Muscle layer of duodenum (tissue), 2 donors: Measurements from ENCODE around the gene KAT2A.
"Not testable (repeated sequence)": the region's sequence is repeated elsewhere in the genome, so short reads cannot be mapped to it uniquely, and the experiment has no call there.

Source experiments
- H3K27ac ChIP-seq: one replicate; pipeline ENCODE4 v1.7.0; 2013; ENCODE audit warnings: mild to moderate bottlenecking, low read length
- H3K27me3 ChIP-seq: one replicate; pipeline ENCODE4 v1.7.0; 2013; ENCODE audit warnings: low read depth, mild to moderate bottlenecking, control low read depth, low read length
- H3K36me3 ChIP-seq, 2 donors: one replicate each; pipeline ENCODE4 v1.7.0; 2013; ENCODE audit warnings: low read length in 2 of 2, control low read depth in 1 of 2, mild to moderate bottlenecking in 1 of 2; ENCODE audit not compliant: insufficient read depth in 2 of 2, control insufficient read depth in 1 of 2
- H3K4me1 ChIP-seq, 2 donors: one replicate each; pipeline ENCODE4 v1.7.0; 2013; ENCODE audit warnings: low read length in 2 of 2, mild to moderate bottlenecking in 2 of 2, control low read depth in 1 of 2, moderate library complexity in 1 of 2; ENCODE audit not compliant: insufficient read depth in 2 of 2, control insufficient read depth in 1 of 2
- H3K4me3 ChIP-seq, 2 donors: one replicate each; pipeline ENCODE4 v1.7.0; 2013; ENCODE audit warnings: low read length in 2 of 2, low read depth in 1 of 2, mild to moderate bottlenecking in 1 of 2
- H3K9me3 ChIP-seq, 2 donors: one replicate each; pipeline ENCODE4 v1.7.0; 2013; ENCODE audit warnings: low read length in 2 of 2, control low read depth in 1 of 2, mild to moderate bottlenecking in 1 of 2; ENCODE audit not compliant: control insufficient read depth in 1 of 2
- donor health status: healthy.

Gene KAT2A

GRCh38 chr17:42153919-42154742, 33.0 kb upstream of the KAT2A start:
- Histone ChIP-seq H3K9me3 (no peaks in the 10 kb centered on the region), H3K27ac (peak overlapping the region; percentile 94), H3K4me3 (peak overlapping the region; percentile 99 to 100), H3K4me1 (peaks cover 10 to 25% of the 10 kb centered on the region in 2 donors), H3K36me3 (peaks cover 0 to 3% of the 10 kb centered on the region in 2 donors), H3K27me3 (no peaks in the 10 kb centered on the region)

GRCh38 chr17:42146911-42147607, 25.9 kb upstream of the KAT2A start:
- Histone ChIP-seq H3K36me3 (peaks cover 0 to 15% of the 10 kb centered on the region in 2 donors), H3K27ac (no peak overlapping the region), H3K9me3 (no peaks in the 10 kb centered on the region), H3K4me1 (peaks cover 0 to 12% of the 10 kb centered on the region in 2 donors), H3K4me3 (no peak overlapping the region), H3K27me3 (no peaks in the 10 kb centered on the region)

GRCh38 chr17:42143138-42143537, 22.0 kb upstream of the KAT2A start:
- Histone ChIP-seq H3K4me1 (peaks cover 11 to 23% of the 10 kb centered on the region in 2 donors), H3K36me3 (peaks cover 5 to 11% of the 10 kb centered on the region in 2 donors)
- H3K4me3 ChIP-seq, H3K9me3 ChIP-seq, H3K27ac ChIP-seq, H3K27me3 ChIP-seq: not testable (repeated sequence)

- Histone ChIP-seq H3K27ac (no peak overlapping the region), H3K4me3 (no peak overlapping the region), H3K27me3 (no peaks in the 10 kb centered on the region), H3K36me3 (peaks cover 5 to 11% of the 10 kb centered on the region in 2 donors), H3K9me3 (no peaks in the 10 kb centered on the region), H3K4me1 (peaks cover 14 to 27% of the 10 kb centered on the region in 2 donors)
These were observed 21.3 kb upstream of the KAT2A start for GRCh38 chr17:42142371-42142896.

- no peaks in the 10 kb centered on the region for H3K27me3 ChIP-seq
- H3K4me1 ChIP-seq = peaks cover 14 to 33% of the 10 kb centered on the region in 2 donors
- no peaks in the 10 kb centered on the region for H3K9me3 ChIP-seq
- H3K27ac ChIP-seq = no peak overlapping the region
- H3K4me3 ChIP-seq = no peak overlapping the region
- H3K36me3 ChIP-seq = peaks cover 5 to 8% of the 10 kb centered on the region in 2 donors
These were observed 20.2 kb upstream of the KAT2A start for GRCh38 chr17:42141382-42141781.

GRCh38 chr17:42140690-42141089, 19.5 kb upstream of the KAT2A start:
- peaks cover 15 to 40% of the 10 kb centered on the region in 2 donors for H3K4me1 ChIP-seq
- H3K27ac ChIP-seq, H3K4me3 ChIP-seq, H3K36me3 ChIP-seq, H3K9me3 ChIP-seq, H3K27me3 ChIP-seq: not testable (repeated sequence)

GRCh38 chr17:42138749-42139492, 17.8 kb upstream of the KAT2A start:
- H3K27me3 ChIP-seq = no peaks in the 10 kb centered on the region
- H3K36me3 ChIP-seq = peaks cover 3 to 5% of the 10 kb centered on the region in 2 donors
- H3K4me3 ChIP-seq = no peak overlapping the region
- H3K4me1 ChIP-seq = peaks cover 21 to 49% of the 10 kb centered on the region in 2 donors
- H3K27ac ChIP-seq = no peak overlapping the region
- no peaks in the 10 kb centered on the region for H3K9me3 ChIP-seq

GRCh38 chr17:42136654-42137051, 15.5 kb upstream of the KAT2A start:
- peak overlapping the region; percentile 66 for H3K27ac ChIP-seq
- H3K4me1 ChIP-seq = peaks cover 35 to 55% of the 10 kb centered on the region in 2 donors
- no peaks in the 10 kb centered on the region for H3K27me3 ChIP-seq
- H3K9me3 ChIP-seq = no peaks in the 10 kb centered on the region
- peaks cover 3 to 5% of the 10 kb centered on the region in 2 donors for H3K36me3 ChIP-seq
- H3K4me3 ChIP-seq = peak overlapping the region in 1 of 2 donors; percentile 5

GRCh38 chr17:42135664-42136653, 14.8 kb upstream of the KAT2A start:
- peak overlapping the region; percentile 66 for H3K27ac ChIP-seq

GRCh38 chr17:42135151-42135550, 14.0 kb upstream of the KAT2A start:
- Histone ChIP-seq H3K36me3 (peaks cover 4 to 8% of the 10 kb centered on the region in 2 donors), H3K27ac (peak overlapping the region; percentile 66), H3K9me3 (no peaks in the 10 kb centered on the region), H3K4me3 (no peak overlapping the region), H3K4me1 (peaks cover 35 to 55% of the 10 kb centered on the region in 2 donors), H3K27me3 (no peaks in the 10 kb centered on the region)

More at GRCh38 chr17:42135664-42136653, 14.8 kb upstream of the KAT2A start:
- no peaks in the 10 kb centered on the region for H3K27me3 ChIP-seq
- peaks cover 3 to 4% of the 10 kb centered on the region in 2 donors for H3K36me3 ChIP-seq
- H3K9me3 ChIP-seq = no peaks in the 10 kb centered on the region
- peak overlapping the region in 1 of 2 donors; percentile 5 for H3K4me3 ChIP-seq
- H3K4me1 ChIP-seq = peaks cover 35 to 55% of the 10 kb centered on the region in 2 donors
